ENCODE measurements around the gene SAMD4A.

Gene SAMD4A

DNA sequence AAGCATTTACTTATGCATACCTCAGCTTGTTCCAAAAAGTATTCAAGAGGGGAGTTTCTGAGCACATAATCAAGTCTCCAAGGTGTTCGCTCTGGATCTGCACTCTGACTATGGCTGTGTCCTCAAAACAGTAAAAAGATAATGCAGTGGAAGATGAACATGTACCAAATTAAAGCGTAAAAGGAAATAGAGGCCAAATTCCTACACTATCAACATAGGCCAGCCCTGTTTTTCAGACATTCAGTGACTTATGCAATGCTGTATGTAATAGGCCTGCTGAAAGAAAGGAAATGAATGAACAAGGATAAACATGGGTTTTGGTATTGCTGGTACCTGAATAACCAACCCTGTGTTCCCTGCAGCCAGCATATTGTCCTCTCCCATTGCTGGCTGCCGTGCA lies 115.7 kb downstream of the SAMD4A start:
- TF ChIP-seq NFIC (IDR thresholded peaks at IDR 0.05) = no peak
- TF ChIP-seq, protein P1, sequence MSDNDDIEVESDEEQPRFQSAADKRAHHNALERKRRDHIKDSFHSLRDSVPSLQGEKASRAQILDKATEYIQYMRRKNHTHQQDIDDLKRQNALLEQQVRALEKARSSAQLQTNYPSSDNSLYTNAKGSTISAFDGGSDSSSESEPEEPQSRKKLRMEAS (IDR thresholded peaks at IDR 0.05) = no peak
- TF ChIP-seq EP300 (IDR thresholded peaks at IDR 0.05; ENCODE audit: borderline replicate concordance) = no peak
- TF ChIP-seq YY1 (IDR thresholded peaks at IDR 0.05; ENCODE audit: low read depth) = no peak
- TF ChIP-seq TAF1 (IDR thresholded peaks at IDR 0.05; ENCODE audit: low read depth) = no peak
- no peak for TF ChIP-seq RAD21 (IDR thresholded peaks at IDR 0.05; ENCODE audit: low read depth)
- no peak for TF ChIP-seq USF1 (IDR thresholded peaks at IDR 0.05)
- no peak for TF ChIP-seq TCF12 (IDR thresholded peaks at IDR 0.05; ENCODE audit: low read depth)
- TF ChIP-seq TEAD4 (IDR thresholded peaks at IDR 0.05) = no peak
- no peak for TF ChIP-seq EGR1 (IDR thresholded peaks at IDR 0.05)
- TF ChIP-seq CEBPB (IDR thresholded peaks at IDR 0.05) = no peak
- TF ChIP-seq CREB1 (IDR thresholded peaks at IDR 0.05; ENCODE audit: low read depth) = no peak
- no peak for TF ChIP-seq ZBTB7A (IDR thresholded peaks at IDR 0.05; ENCODE audit: low read depth)
- TF ChIP-seq FOXM1 (IDR thresholded peaks at IDR 0.05; ENCODE audit: borderline replicate concordance, low read depth) = no peak
- no peak for TF ChIP-seq REST (IDR thresholded peaks at IDR 0.05; ENCODE audit: low read depth)

DNA sequence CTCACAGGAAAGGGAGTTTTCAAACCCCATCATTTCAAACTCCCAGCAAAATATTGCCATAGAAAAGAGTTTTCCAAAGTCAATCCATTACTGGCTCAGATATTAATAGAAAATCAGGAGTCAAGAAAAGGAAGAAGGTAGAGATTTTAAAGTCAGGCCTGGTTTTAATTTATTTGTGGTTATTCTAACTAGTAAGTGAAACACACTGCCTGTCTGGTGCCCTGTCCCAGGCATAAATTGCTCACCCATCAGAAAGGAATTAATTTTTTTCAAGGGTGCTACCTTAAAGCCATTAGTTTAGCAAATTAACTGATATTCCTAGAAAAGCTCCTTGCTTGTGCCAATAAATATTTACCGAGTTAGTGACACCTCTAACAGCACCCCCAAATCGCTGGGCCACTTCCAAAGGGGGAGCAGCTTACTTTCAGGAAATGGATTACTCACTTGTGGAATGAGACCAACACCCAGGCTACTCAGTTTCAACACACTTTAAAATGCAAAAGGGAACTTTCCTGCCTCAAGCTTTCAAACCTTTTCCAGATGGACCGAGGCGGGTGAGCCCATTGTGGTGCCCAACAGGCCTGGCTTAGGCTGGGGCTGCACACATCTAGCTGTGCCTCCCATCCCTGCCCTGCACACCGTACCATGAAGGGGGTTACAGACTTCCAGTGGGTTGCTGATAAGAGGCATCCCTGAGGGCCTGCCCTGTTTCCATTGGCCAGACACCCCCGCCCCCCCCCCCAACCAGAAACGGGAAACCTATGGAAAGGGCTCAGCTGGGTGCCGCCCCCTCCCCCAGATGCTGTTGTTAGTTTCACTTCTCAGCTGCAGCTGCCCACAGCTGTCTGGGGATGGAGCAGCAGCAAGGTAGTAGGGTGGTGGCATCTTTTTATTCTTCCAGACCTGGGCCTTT lies 117.2 kb downstream of the SAMD4A start:
- no peak for TF ChIP-seq YY1 (IDR thresholded peaks at IDR 0.05; ENCODE audit: low read depth)
- TF ChIP-seq TEAD4 (IDR thresholded peaks at IDR 0.05) = no peak
- no peak for TF ChIP-seq RAD21 (IDR thresholded peaks at IDR 0.05; ENCODE audit: low read depth)
- TF ChIP-seq TAF1 (IDR thresholded peaks at IDR 0.05; ENCODE audit: low read depth) = no peak
- no peak for TF ChIP-seq REST (IDR thresholded peaks at IDR 0.05; ENCODE audit: low read depth)
- no peak for TF ChIP-seq FOXM1 (IDR thresholded peaks at IDR 0.05; ENCODE audit: borderline replicate concordance, low read depth)
- TF ChIP-seq CEBPB (IDR thresholded peaks at IDR 0.05) = no peak
- TF ChIP-seq CREB1 (IDR thresholded peaks at IDR 0.05; ENCODE audit: low read depth) = no peak
- TF ChIP-seq, protein P1 (IDR thresholded peaks at IDR 0.05) = no peak
- no peak for TF ChIP-seq TCF12 (IDR thresholded peaks at IDR 0.05; ENCODE audit: low read depth)
- no peak for TF ChIP-seq EP300 (IDR thresholded peaks at IDR 0.05; ENCODE audit: borderline replicate concordance)
- no peak for TF ChIP-seq USF1 (IDR thresholded peaks at IDR 0.05)
- no peak for TF ChIP-seq NFIC (IDR thresholded peaks at IDR 0.05)
- TF ChIP-seq EGR1 (IDR thresholded peaks at IDR 0.05) = no peak
- no peak for TF ChIP-seq ZBTB7A (IDR thresholded peaks at IDR 0.05; ENCODE audit: low read depth)

DNA sequence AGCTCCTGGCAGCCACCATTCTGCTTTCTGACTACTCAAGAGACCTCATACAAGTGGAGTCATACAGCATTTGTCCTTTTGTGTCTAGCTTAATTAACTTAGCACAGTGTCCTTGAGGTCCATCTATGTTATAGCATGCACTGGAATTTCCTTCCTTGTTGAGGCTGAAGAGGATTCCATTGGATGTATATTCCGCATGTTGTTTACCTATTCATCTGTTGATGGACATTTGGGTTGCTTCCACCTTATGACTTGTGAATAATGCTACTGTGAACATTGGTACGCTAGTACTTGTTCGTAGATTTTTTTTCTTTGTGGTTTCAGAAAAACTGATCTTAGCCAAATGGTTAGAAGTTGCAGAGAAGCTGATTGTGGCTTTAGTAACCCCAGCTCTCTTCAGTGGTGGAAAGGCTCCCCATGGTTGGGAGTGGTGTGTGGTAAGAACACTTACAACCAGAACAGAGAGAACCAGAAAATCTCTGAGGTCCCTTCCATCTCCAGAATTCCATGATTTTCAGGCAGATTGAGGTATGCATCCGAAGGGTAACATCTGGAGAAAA lies 118.4 kb downstream of the SAMD4A start:
- TF ChIP-seq FOXM1 (IDR thresholded peaks at IDR 0.05; ENCODE audit: borderline replicate concordance, low read depth) = no peak
- no peak for TF ChIP-seq CREB1 (IDR thresholded peaks at IDR 0.05; ENCODE audit: low read depth)
- no peak for TF ChIP-seq RAD21 (IDR thresholded peaks at IDR 0.05; ENCODE audit: low read depth)
- no peak for TF ChIP-seq ZBTB7A (IDR thresholded peaks at IDR 0.05; ENCODE audit: low read depth)
- no peak for TF ChIP-seq REST (IDR thresholded peaks at IDR 0.05; ENCODE audit: low read depth)
- no peak for TF ChIP-seq TAF1 (IDR thresholded peaks at IDR 0.05; ENCODE audit: low read depth)
- TF ChIP-seq TCF12 (IDR thresholded peaks at IDR 0.05; ENCODE audit: low read depth) = no peak
- no peak for TF ChIP-seq EP300 (IDR thresholded peaks at IDR 0.05; ENCODE audit: borderline replicate concordance)
- no peak for TF ChIP-seq EGR1 (IDR thresholded peaks at IDR 0.05)
- TF ChIP-seq, protein P1 (IDR thresholded peaks at IDR 0.05) = no peak
- no peak for TF ChIP-seq YY1 (IDR thresholded peaks at IDR 0.05; ENCODE audit: low read depth)
- no peak for TF ChIP-seq USF1 (IDR thresholded peaks at IDR 0.05)
- no peak for TF ChIP-seq TEAD4 (IDR thresholded peaks at IDR 0.05)

All from Ishikawa (cell line).